C4-2B (cell line): ENCODE data around the gene ZDHHC14.

ENCODE experiments used
- CTCF ChIP-seq: fragments of 450-650 bp; conservative IDR thresholded peaks from 2 replicates; pipeline ENCODE4 v1.5.1; 2017; ENCODE audit warnings: mild to moderate bottlenecking
- ZFX ChIP-seq: fragments of 450-650 bp; IDR thresholded peaks from 2 replicates; pipeline ENCODE4 v1.6.1; 2017

- no peak for TF ChIP-seq CTCF
- no peak for TF ChIP-seq ZFX
Measured at GRCh38 chr6:157652601-157653363, 271.8 kb downstream of the ZDHHC14 start.
